MM.1S (cell line): Measurements from ENCODE around the gene ZNF618.

Source experiments
- DNase-seq: peaks from one replicate; pipeline ENCODE4 v3.0.0-alpha.2; 2015
- H2AFZ ChIP-seq: fragments of 300-600 bp; sonication (generic); 2 replicates; pipeline ENCODE4 v1.6.0; 2016; ENCODE audit warnings: antibody characterized with exemption, low read length
- H3F3A ChIP-seq: fragments of 300-600 bp; sonication (generic); 2 replicates; pipeline ENCODE4 v1.6.1; 2016; ENCODE audit warnings: mild to moderate bottlenecking, antibody characterized with exemption, low read length, moderate library complexity, mixed read lengths; ENCODE audit not compliant: insufficient read depth
- H3K27ac ChIP-seq: fragments of 300-600 bp; sonication (generic); 2 replicates; pipeline ENCODE4 v1.5.1; 2016; ENCODE audit warnings: mild to moderate bottlenecking, low read length
- H3K27me3 ChIP-seq: fragments of 300-600 bp; sonication (generic); replicated peaks from 2 replicates; pipeline ENCODE4 v1.6.0; 2016; ENCODE audit warnings: low read length; ENCODE audit not compliant: insufficient read depth
- H3K36me3 ChIP-seq: fragments of 300-600 bp; sonication (generic); replicated peaks from 2 replicates; pipeline ENCODE4 v1.6.1; 2016; ENCODE audit warnings: mild to moderate bottlenecking, low read length, mixed read lengths; ENCODE audit not compliant: insufficient read depth
- H3K4me1 ChIP-seq: fragments of 300-600 bp; sonication (generic); 2 replicates; pipeline ENCODE4 v1.6.1; 2016; ENCODE audit warnings: low read length, mixed read lengths
- H3K4me2 ChIP-seq: fragments of 300-600 bp; sonication (generic); 2 replicates; pipeline ENCODE4 v1.6.0; 2016; ENCODE audit warnings: low read depth, low read length
- H3K4me3 ChIP-seq: fragments of 300-600 bp; sonication (generic); 2 replicates; pipeline ENCODE4 v1.5.1; 2016; ENCODE audit warnings: low read length, mixed read lengths
- H3K79me2 ChIP-seq: fragments of 300-600 bp; sonication (generic); 2 replicates; pipeline ENCODE4 v1.6.1; 2016; ENCODE audit warnings: mixed run types, low read length, mixed read lengths
- H3K9ac ChIP-seq: fragments of 300-600 bp; sonication (generic); 2 replicates; pipeline ENCODE4 v1.6.1; 2016; ENCODE audit warnings: low read length, mixed read lengths
- H3K9me2 ChIP-seq: fragments of 300-600 bp; sonication (generic); replicated peaks from 2 replicates; pipeline ENCODE4 v1.6.1; 2016; ENCODE audit warnings: mild to moderate bottlenecking, low read length, mixed read lengths; ENCODE audit not compliant: insufficient read depth
- H3K9me3 ChIP-seq: fragments of 300-600 bp; sonication (generic); replicated peaks from 2 replicates; pipeline ENCODE4 v1.6.1; 2016; ENCODE audit warnings: mild to moderate bottlenecking, low read length, mixed read lengths; ENCODE audit not compliant: insufficient read depth
- H4K20me1 ChIP-seq: fragments of 300-600 bp; sonication (generic); 2 replicates; pipeline ENCODE4 v1.6.1; 2016; ENCODE audit warnings: mild to moderate bottlenecking, low read length, moderate library complexity, mixed read lengths; ENCODE audit not compliant: insufficient read depth
- EZH2 ChIP-seq: fragments of 300-600 bp; sonication (generic); optimal IDR thresholded peaks from 2 replicates; pipeline ENCODE3; 2017; ENCODE audit warnings: low read depth, mild to moderate bottlenecking, antibody characterized with exemption, low read length, mixed read lengths
- EZH2phosphoT487 ChIP-seq: fragments of 300-600 bp; sonication (generic); IDR thresholded peaks from 2 replicates; pipeline ENCODE4 v1.6.1; 2018; ENCODE audit warnings: antibody characterized with exemption, low read length
- TF ChIP-seq, protein P1 (sequence below): fragments of 300-600 bp; sonication (generic); IDR thresholded peaks from 2 replicates; pipeline ENCODE4 v1.5.1; 2016; ENCODE audit warnings: antibody characterized with exemption, low read length, mixed read lengths

The ZNF618 gene

DNA sequence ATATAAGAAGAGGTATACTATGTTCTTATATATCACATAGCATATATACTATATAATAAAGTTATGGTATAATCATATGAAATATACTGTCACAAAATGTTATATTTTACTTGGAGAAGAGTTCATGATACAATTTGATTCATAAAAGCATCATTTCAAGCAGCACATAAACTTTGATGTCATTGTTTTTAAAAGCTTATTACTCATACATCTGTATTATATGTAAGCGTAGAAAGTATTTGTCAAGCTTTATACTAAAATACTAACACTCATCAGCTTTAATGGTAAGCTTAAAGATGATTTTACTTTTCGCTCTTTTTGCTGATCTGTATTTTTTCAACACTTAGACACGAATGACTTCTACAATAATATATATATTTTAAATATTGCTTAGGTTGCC, 34.0 kb upstream of the ZNF618 start:
- TF ChIP-seq, protein P1, sequence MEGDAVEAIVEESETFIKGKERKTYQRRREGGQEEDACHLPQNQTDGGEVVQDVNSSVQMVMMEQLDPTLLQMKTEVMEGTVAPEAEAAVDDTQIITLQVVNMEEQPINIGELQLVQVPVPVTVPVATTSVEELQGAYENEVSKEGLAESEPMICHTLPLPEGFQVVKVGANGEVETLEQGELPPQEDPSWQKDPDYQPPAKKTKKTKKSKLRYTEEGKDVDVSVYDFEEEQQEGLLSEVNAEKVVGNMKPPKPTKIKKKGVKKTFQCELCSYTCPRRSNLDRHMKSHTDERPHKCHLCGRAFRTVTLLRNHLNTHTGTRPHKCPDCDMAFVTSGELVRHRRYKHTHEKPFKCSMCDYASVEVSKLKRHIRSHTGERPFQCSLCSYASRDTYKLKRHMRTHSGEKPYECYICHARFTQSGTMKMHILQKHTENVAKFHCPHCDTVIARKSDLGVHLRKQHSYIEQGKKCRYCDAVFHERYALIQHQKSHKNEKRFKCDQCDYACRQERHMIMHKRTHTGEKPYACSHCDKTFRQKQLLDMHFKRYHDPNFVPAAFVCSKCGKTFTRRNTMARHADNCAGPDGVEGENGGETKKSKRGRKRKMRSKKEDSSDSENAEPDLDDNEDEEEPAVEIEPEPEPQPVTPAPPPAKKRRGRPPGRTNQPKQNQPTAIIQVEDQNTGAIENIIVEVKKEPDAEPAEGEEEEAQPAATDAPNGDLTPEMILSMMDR: no peak
- TF ChIP-seq EZH2 (no peak), EZH2phosphoT487 (no peak)
- H4K20me1 ChIP-seq: no peaks in the 10 kb centered on the region
- no peaks in the 10 kb centered on the region for H3K27me3 ChIP-seq
- no peaks in the 10 kb centered on the region for H3K9me2 ChIP-seq
- no peak overlapping the region for H2AFZ ChIP-seq
- H3K4me2 ChIP-seq: no peak overlapping the region
- no peaks in the 10 kb centered on the region for H3K36me3 ChIP-seq
- DNase-seq: no peak
- H3K9ac ChIP-seq: no peak overlapping the region
- H3K4me3 ChIP-seq: no peak overlapping the region
- H3K27ac ChIP-seq: no peak overlapping the region
- no peaks in the 10 kb centered on the region for H3F3A ChIP-seq
- H3K9me3 ChIP-seq: no peaks in the 10 kb centered on the region; the same call in 1 of the 2 replicates
- H3K4me1 ChIP-seq: no peaks in the 10 kb centered on the region
- H3K79me2 ChIP-seq: no peaks in the 10 kb centered on the region

DNA sequence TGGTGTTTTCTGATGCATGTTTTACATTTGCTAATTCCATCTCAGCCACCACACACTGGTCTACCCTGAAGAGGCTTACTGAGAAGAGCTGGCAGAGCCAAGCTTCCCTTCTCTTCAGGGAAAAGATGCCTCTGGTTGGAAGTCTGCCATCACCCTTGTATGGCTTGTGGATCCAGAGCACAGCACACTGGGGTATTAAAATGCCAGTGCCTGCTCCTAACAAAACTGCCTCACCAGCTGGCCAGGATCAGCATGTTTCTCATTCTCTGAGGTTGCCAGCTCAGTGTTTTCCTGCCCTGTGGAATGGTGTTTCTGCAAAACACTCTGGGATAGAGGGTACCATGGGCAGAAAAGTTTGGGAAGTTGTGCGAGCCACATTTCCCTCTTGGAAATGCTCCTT, 31.6 kb upstream of the ZNF618 start:
- Histone ChIP-seq H3K4me2 (no peak overlapping the region), H3K9me2 (no peaks in the 10 kb centered on the region), H3K9me3 (no peaks in the 10 kb centered on the region), H4K20me1 (no peaks in the 10 kb centered on the region), H3F3A (no peaks in the 10 kb centered on the region), H3K27ac (no peak overlapping the region), H3K79me2 (no peaks in the 10 kb centered on the region), H3K27me3 (no peaks in the 10 kb centered on the region), H3K36me3 (no peaks in the 10 kb centered on the region), H3K9ac (no peak overlapping the region), H2AFZ (no peak overlapping the region), H3K4me1 (no peaks in the 10 kb centered on the region), H3K4me3 (no peak overlapping the region)
- no peak for DNase-seq
- TF ChIP-seq, protein P1: no peak
- TF ChIP-seq EZH2phosphoT487 (no peak), EZH2 (no peak)

DNA sequence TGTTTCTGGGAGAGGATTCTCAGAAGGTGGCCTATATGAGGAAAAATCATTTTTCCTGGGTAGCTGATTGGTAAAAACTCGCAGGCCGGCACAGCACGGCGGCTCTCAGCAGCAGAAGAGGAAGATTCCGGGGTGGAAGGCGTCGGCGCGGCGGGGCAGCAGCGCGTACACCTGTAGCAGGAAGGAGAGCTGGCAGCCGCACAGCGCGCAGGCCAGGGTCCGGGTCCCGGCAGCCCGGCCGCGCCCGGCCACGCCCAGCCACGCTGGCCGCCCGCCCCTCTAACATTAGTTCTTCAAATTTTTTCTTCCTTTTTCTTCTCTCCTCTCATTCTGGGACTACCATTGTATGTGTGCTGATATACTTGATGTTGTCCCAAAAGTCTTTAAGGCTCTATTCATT, 24.8 kb upstream of the ZNF618 start:
- no peaks in the 10 kb centered on the region for H3K27me3 ChIP-seq
- H3K9ac ChIP-seq: no peak overlapping the region
- no peak overlapping the region for H3K4me2 ChIP-seq
- H3K27ac ChIP-seq: no peak overlapping the region
- no peaks in the 10 kb centered on the region for H4K20me1 ChIP-seq
- TF ChIP-seq EZH2: no peak
- no peak for TF ChIP-seq EZH2phosphoT487
- TF ChIP-seq, protein P1: no peak
- no peaks in the 10 kb centered on the region for H3K9me2 ChIP-seq
- DNase-seq: no peak
- no peaks in the 10 kb centered on the region for H3F3A ChIP-seq
- no peak overlapping the region for H2AFZ ChIP-seq
- no peaks in the 10 kb centered on the region for H3K4me1 ChIP-seq
- no peaks in the 10 kb centered on the region for H3K9me3 ChIP-seq
- H3K79me2 ChIP-seq: no peaks in the 10 kb centered on the region
- no peaks in the 10 kb centered on the region for H3K36me3 ChIP-seq
- H3K4me3 ChIP-seq: no peak overlapping the region
